Vagina (tissue), 2 donors: Measurements from ENCODE around the gene TMEM30B. TPM values are rescaled to one million over a fixed set of nuclear protein-coding genes. Genes with fewer than 3 reads are reported as not detected.

Experiments used
- DNase-seq, 2 donors: peaks; one replicate each; pipeline ENCODE4 v3.0.0-alpha.2; 2017; ENCODE audit errors: extremely low spot score in 2 of 2
- H3K27ac ChIP-seq: fragments of 200-600 bp; sonication (generic); one replicate; pipeline ENCODE4 v1.5.1; 2019
- H3K27me3 ChIP-seq: fragments of 200-600 bp; sonication (generic); one replicate; pipeline ENCODE4 v1.5.1; 2019
- H3K36me3 ChIP-seq, 2 donors: fragments of 200-600 bp; sonication (generic); one replicate each; pipeline ENCODE4 v1.5.1; 2017 to 2019
- H3K4me1 ChIP-seq: fragments of 200-600 bp; sonication (generic); one replicate; pipeline ENCODE4 v1.5.1; 2019
- H3K4me3 ChIP-seq, 2 donors: fragments of 200-600 bp; sonication (generic); 1 replicate in 1 of 2; 2 replicates in 1 of 2; pipeline ENCODE4 v1.5.1; 2016 to 2019
- H3K9me3 ChIP-seq: fragments of 200-600 bp; sonication (generic); one replicate; pipeline ENCODE4 v1.5.1; 2019
- CTCF ChIP-seq, 3 experiments: fragments of 450-650 bp in 2 of 3; fragments of 200-600 bp in 1 of 3; sonication (generic) in 1 of 3; IDR thresholded peaks; one replicate each; pipeline ENCODE4 v1.5.1; 2017 to 2019; ENCODE audit warnings: antibody characterized with exemption in 3 of 3, mild to moderate bottlenecking in 2 of 3, moderate library complexity in 2 of 3
- POLR2A ChIP-seq, 2 donors: fragments of 450-650 bp; IDR thresholded peaks; one replicate each; pipeline ENCODE4 v1.6.1; 2017; ENCODE audit warnings: antibody characterized with exemption in 2 of 2, mild to moderate bottlenecking in 2 of 2, moderate library complexity in 2 of 2
- POLR2AphosphoS5 ChIP-seq, 2 donors: sonication (generic); formaldehyde crosslinking; IDR thresholded peaks; one replicate each; pipeline ENCODE4 v1.9.0; 2017; ENCODE audit warnings: antibody characterized with exemption in 2 of 2, mild to moderate bottlenecking in 2 of 2, low read depth in 1 of 2; ENCODE audit not compliant: insufficient read depth in 1 of 2
- intact Hi-C: fragments of 100-400 bp; cut with DNase I; formaldehyde crosslinking; loops from one replicate; pipeline ENCODE4 v1.15.1; 2023
- total RNA-seq: library from RNA; depleted of rRNA; stranded (reverse); fragments of >200 nt; gene quantifications from one replicate; pipeline ENCODE4 v1.2.3, GENCODE V29; 2016

The TMEM30B gene
- total RNA-seq, 1 donor from 2014 or later = 22.6 TPM

DNA sequence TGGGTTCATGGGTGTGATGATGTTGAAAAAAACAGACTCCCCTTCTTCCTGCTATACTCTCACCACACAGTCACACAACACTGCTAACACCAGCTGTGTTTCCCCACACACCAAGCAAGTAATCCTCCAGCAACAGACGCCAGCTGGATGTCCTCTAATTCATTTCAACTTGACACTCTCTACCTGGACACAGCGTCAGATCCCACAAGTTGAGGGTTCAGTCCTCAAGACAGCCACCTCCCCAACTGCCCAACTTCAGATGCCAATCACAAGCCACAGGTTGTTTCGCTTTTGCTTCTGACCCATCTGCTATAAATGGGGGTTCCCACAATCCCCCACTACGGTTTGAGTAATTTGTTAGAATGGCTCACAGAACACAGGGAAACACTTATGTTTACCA, 49.3 kb downstream of the TMEM30B start:
- no peak for TF ChIP-seq POLR2A (IDR thresholded peaks at IDR 0.05)
- TF ChIP-seq CTCF (IDR thresholded peaks at IDR 0.05) = no peak
- no peak for TF ChIP-seq POLR2AphosphoS5 (IDR thresholded peaks at IDR 0.05; ENCODE audit: insufficient read depth in 1 of 2, low read depth in 1 of 2)
- Histone ChIP-seq H3K36me3 (no peaks in the 10 kb centered on the region), H3K9me3 (no peaks in the 10 kb centered on the region), H3K27ac (no peak overlapping the region), H3K4me1 (no peaks in the 10 kb centered on the region), H3K27me3 (no peaks in the 10 kb centered on the region), H3K4me3 (no peak overlapping the region)
- intact Hi-C loops = no loop called here
- DNase-seq = no peak

DNA sequence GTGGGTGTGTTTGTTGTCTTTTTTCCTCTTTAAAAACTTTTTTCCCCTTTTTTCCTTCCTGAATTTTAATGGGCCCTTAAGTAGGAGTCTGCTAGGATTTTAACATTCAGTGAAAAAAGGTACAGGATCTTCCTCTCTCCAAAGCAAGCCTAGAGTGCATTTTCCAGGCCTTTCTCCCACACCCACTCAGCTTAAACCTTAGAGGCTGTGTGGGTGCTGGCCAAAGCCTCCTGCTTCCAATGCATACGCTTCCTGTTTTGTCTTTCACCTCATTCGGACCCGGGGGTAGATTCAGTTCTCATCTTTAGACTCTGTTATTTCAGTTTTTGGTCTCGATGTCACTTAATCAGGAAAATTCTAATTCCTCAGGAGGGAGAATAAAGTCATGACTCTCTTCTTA, 51.2 kb downstream of the TMEM30B start:
- no peak overlapping the region for H3K27ac ChIP-seq
- no peaks in the 10 kb centered on the region for H3K27me3 ChIP-seq
- no peaks in the 10 kb centered on the region for H3K9me3 ChIP-seq
- TF ChIP-seq POLR2A (IDR thresholded peaks at IDR 0.05) = no peak
- TF ChIP-seq POLR2AphosphoS5 (IDR thresholded peaks at IDR 0.05; ENCODE audit: insufficient read depth in 1 of 2, low read depth in 1 of 2) = no peak
- TF ChIP-seq CTCF (IDR thresholded peaks at IDR 0.05) = no peak
- H3K4me3 ChIP-seq = no peak overlapping the region
- no peak for DNase-seq
- H3K36me3 ChIP-seq = no peaks in the 10 kb centered on the region
- intact Hi-C loops = no loop called here
- H3K4me1 ChIP-seq = no peaks in the 10 kb centered on the region

DNA sequence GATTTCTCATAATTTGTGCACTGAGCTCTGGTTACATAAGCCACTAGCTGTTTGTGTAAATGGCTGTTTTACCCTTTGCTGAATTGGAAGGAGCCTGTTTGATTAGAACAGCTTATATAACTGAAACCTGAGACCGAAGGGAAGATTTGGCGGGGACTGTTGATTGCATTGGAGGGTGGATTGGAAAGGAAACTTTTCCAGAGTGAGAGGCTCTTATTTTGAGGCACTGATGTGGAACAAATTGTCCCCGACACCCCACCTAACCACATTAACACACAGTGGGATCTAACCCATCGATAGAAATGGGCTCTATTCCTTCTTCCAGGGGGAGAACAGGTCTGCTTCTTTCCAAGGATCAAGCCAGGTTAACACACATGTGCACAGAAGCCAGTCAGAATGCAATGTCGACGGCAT, 51.7 kb downstream of the TMEM30B start:
- Histone ChIP-seq H3K4me3 (no peak overlapping the region), H3K27ac (no peak overlapping the region), H3K27me3 (no peaks in the 10 kb centered on the region), H3K36me3 (no peaks in the 10 kb centered on the region), H3K9me3 (no peaks in the 10 kb centered on the region), H3K4me1 (no peaks in the 10 kb centered on the region)
- intact Hi-C loops = no loop called here
- DNase-seq = no peak
- no peak for TF ChIP-seq POLR2A (IDR thresholded peaks at IDR 0.05)
- TF ChIP-seq CTCF (IDR thresholded peaks at IDR 0.05) = no peak
- no peak for TF ChIP-seq POLR2AphosphoS5 (IDR thresholded peaks at IDR 0.05; ENCODE audit: insufficient read depth in 1 of 2, low read depth in 1 of 2)

- DNase-seq = no peak
- intact Hi-C loops = no loop called here
- no peak overlapping the region for H3K4me3 ChIP-seq
Measured at GRCh38 chr14:61227884-61228591, 53.1 kb downstream of the TMEM30B start.

More at GRCh38 chr14:61227884-61228591, 53.1 kb downstream of the TMEM30B start:
- H3K36me3 ChIP-seq = no peaks in the 10 kb centered on the region
- TF ChIP-seq CTCF (IDR thresholded peaks at IDR 0.05) = no peak
- no peak for TF ChIP-seq POLR2A (IDR thresholded peaks at IDR 0.05)
- TF ChIP-seq POLR2AphosphoS5 (IDR thresholded peaks at IDR 0.05; ENCODE audit: insufficient read depth in 1 of 2, low read depth in 1 of 2) = no peak
- no peaks in the 10 kb centered on the region for H3K4me1 ChIP-seq
- no peak overlapping the region for H3K27ac ChIP-seq
- H3K9me3 ChIP-seq = no peaks in the 10 kb centered on the region
- H3K27me3 ChIP-seq = no peaks in the 10 kb centered on the region

Other genes starting within 250 kb of the TMEM30B start
- 43.0 TPM for gene PRKCH, start 40.2 kb upstream of the TMEM30B start, total RNA-seq